HepG2 (cell line): ENCODE measurements around the gene ZBTB48. TPM values are rescaled to one million over a fixed set of nuclear protein-coding genes. Genes with fewer than 3 reads are reported as not detected.

ENCODE experiments used
- AKNA ChIP-seq: sonication (generic); formaldehyde crosslinking; IDR thresholded peaks from 2 replicates; pipeline ENCODE4 v1.4.0; 2020; ENCODE audit warnings: missing genetic modification reagents, borderline replicate concordance
- CBX2 ChIP-seq, 2 experiments: fragments of 200-600 bp in 1 of 2; sonication (generic); formaldehyde crosslinking in 1 of 2; IDR thresholded peaks; 2 replicates each; pipeline versions ENCODE4 v1.7.0 to v1.8.1; 2018 to 2022; ENCODE audit warnings: low read depth in 2 of 2, low read length in 1 of 2, mild to moderate bottlenecking in 1 of 2, missing genetic modification reagents in 1 of 2
- JUND ChIP-seq: sonication (generic); formaldehyde crosslinking; IDR thresholded peaks from 2 replicates; pipeline ENCODE4 v1.8.0; 2022; ENCODE audit warnings: mild to moderate bottlenecking, missing genetic modification reagents
- MTF1 ChIP-seq: sonication (generic); formaldehyde crosslinking; IDR thresholded peaks from 2 replicates; pipeline ENCODE4 v1.5.0; 2020; ENCODE audit warnings: missing genetic modification reagents
- SMAD9 ChIP-seq: sonication (generic); formaldehyde crosslinking; IDR thresholded peaks from 2 replicates; pipeline ENCODE4 v1.5.1; 2020; ENCODE audit warnings: mild to moderate bottlenecking, missing genetic modification reagents
- SSRP1 ChIP-seq: IDR thresholded peaks from 2 replicates; pipeline ENCODE4 v1.6.1; 2016; ENCODE audit warnings: control low read depth
- ZFYVE20 ChIP-seq: sonication (generic); formaldehyde crosslinking; IDR thresholded peaks from 2 replicates; pipeline ENCODE4 v1.8.0; 2023; ENCODE audit warnings: low read depth, mild to moderate bottlenecking, moderate library complexity, missing genetic modification reagents, borderline replicate concordance
- ZHX2 ChIP-seq, 2 experiments: sonication (generic) in 1 of 2; formaldehyde crosslinking in 1 of 2; IDR thresholded peaks; 2 replicates each; pipeline versions ENCODE4 v1.6.1 to v1.9.0; 2014 to 2022; ENCODE audit warnings: antibody characterized with exemption in 1 of 2, borderline replicate concordance in 1 of 2, inconsistent platforms in 1 of 2, low read depth in 1 of 2, missing genetic modification reagents in 1 of 2
- ZNF17 ChIP-seq: sonication (generic); formaldehyde crosslinking; IDR thresholded peaks from 2 replicates; pipeline ENCODE4 v1.5.0; 2020; ENCODE audit warnings: mild to moderate bottlenecking, missing genetic modification reagents
- ZNF296 ChIP-seq: sonication (generic); formaldehyde crosslinking; conservative IDR thresholded peaks from 2 replicates; pipeline ENCODE4 v1.5.0; 2020; ENCODE audit warnings: mild to moderate bottlenecking, missing genetic modification reagents
- ZNF589 ChIP-seq: sonication (generic); formaldehyde crosslinking; conservative IDR thresholded peaks from 2 replicates; pipeline ENCODE4 v1.8.0; 2022; ENCODE audit warnings: mild to moderate bottlenecking, moderate library complexity, missing genetic modification reagents
- ZNF883 ChIP-seq: sonication (generic); formaldehyde crosslinking; IDR thresholded peaks from 2 replicates; pipeline ENCODE4 v1.5.1; 2020; ENCODE audit warnings: mild to moderate bottlenecking, missing genetic modification reagents; ENCODE audit errors: not compliant biosample characterization
- polyA plus RNA-seq, 8 experiments: library from polyadenylated mRNA; depleted of rRNA in 3 of 8; stranded (reverse) in 7 of 8; unstranded in 1 of 8; fragments of >200 nt; fragmentation: Illumina TruSeq in 4 of 8; extraction: Trizol in 4 of 8; gene quantifications; 2 replicates each; pipeline versions ENCODE4 v1.2.1 to v1.2.3, GENCODE V29; 2011 to 2016; ENCODE audit warnings: low read depth in 4 of 8, missing spikeins in 1 of 8, mixed read lengths in 1 of 8; ENCODE audit not compliant: insufficient read depth in 1 of 8
- total RNA-seq, 5 experiments: library from RNA; depleted of rRNA; stranded (reverse); fragments of >200 nt; fragmentation: Illumina TruSeq; extraction: Trizol; gene quantifications; 2 replicates each; pipeline ENCODE4 v1.2.3, GENCODE V29; 2016; ENCODE audit warnings: low read depth in 1 of 5
- TF ChIP-seq, protein P1 (sequence below): sonication (generic); formaldehyde crosslinking; IDR thresholded peaks from 2 replicates; pipeline ENCODE4 v1.5.0; 2020; ENCODE audit warnings: missing genetic modification reagents

ZBTB48 gene
- total and polyA plus RNA-seq, 2 of the 13 experiments (the other 11 are each of a cell fraction or from before 2014, with no cell fraction given), result 13.0 to 17.1 TPM

- TF ChIP-seq ZHX2 (IDR thresholded peaks at IDR 0.05; ENCODE audit: low read depth) (no peak), ZHX2 (CRISPR knock-in tag; IDR thresholded peaks at IDR 0.05; ENCODE audit: borderline replicate concordance) (peak; percentile 80), AKNA (CRISPR knock-in tag) (no peak), SMAD9 (CRISPR knock-in tag) (0 out of 2 replicates have a peak, but pooled peaks have one; percentile 61), ZFYVE20 (CRISPR knock-in tag) (peak; percentile 65; the same call in 1 of the 2 replicates), ZNF589 (CRISPR knock-in tag) (no peak), ZNF17 (CRISPR knock-in tag) (no peak), MTF1 (no peak), JUND (0 out of 2 replicates have a peak, but pooled peaks have one; percentile 10), SSRP1 (no peak), CBX2 (IDR thresholded peaks at IDR 0.05; ENCODE audit: low read depth, low read length) (no peak), CBX2 (CRISPR knock-in tag; IDR thresholded peaks at IDR 0.05; ENCODE audit: low read depth) (peak; percentile 31; the same call in 1 of the 2 replicates), ZNF296 (peak; percentile 82), ZNF883 (peak; percentile 27)
- TF ChIP-seq, protein P1, sequence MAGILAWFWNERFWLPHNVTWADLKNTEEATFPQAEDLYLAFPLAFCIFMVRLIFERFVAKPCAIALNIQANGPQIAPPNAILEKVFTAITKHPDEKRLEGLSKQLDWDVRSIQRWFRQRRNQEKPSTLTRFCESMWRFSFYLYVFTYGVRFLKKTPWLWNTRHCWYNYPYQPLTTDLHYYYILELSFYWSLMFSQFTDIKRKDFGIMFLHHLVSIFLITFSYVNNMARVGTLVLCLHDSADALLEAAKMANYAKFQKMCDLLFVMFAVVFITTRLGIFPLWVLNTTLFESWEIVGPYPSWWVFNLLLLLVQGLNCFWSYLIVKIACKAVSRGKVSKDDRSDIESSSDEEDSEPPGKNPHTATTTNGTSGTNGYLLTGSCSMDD (CRISPR knock-in tag), result peak; percentile 79; the same call in 1 of the 2 replicates
Observed at GRCh38 chr1:6601923-6602668, 22.3 kb downstream of the ZBTB48 start (continued).
